GM13977 (cell line): ENCODE data around the gene DGKE.

Experiments
- DNase-seq: peaks from one replicate; pipeline ENCODE4 v3.0.0; 2012; ENCODE audit warnings: low spot score
- in situ Hi-C: fragments of 300-500 bp; cut with MboI; formaldehyde crosslinking; loops from one replicate; pipeline ENCODE4 v1.12.0; 2022; ENCODE audit warnings: low sequenced_read_pairs, low pct_unique_long_range_greater_than_20kb, mixed read lengths, inconsistent platforms; ENCODE audit not compliant: unreplicated experiment
- TF ChIP-seq, protein P1 (sequence below): IDR thresholded peaks from 2 replicates; pipeline ENCODE4 v1.5.1; 2012; ENCODE audit warnings: mild to moderate bottlenecking, control low read depth; ENCODE audit not compliant: insufficient read depth; ENCODE audit errors: extremely low read depth, missing control alignments

DGKE gene

DNA sequence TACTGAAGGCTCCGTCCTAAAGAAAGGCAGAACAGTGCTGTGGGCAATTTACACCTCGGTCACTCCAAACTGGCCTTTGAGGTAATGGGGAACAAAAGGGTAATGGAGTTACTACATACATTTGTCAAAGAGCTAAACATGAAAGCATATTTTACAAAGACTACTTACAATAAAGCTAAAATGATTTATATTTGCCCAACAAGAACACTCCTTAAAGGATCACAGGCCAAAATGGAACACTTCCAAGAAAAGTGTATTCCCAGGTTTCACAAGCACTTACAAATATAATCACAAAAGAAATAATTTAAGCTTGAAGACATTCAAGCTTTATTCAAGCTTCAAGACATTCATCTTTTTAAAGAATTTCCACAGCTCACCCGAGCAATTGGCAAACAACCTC, 29.5 kb upstream of the DGKE start:
- DNase-seq, result no peak
- TF ChIP-seq, protein P1, sequence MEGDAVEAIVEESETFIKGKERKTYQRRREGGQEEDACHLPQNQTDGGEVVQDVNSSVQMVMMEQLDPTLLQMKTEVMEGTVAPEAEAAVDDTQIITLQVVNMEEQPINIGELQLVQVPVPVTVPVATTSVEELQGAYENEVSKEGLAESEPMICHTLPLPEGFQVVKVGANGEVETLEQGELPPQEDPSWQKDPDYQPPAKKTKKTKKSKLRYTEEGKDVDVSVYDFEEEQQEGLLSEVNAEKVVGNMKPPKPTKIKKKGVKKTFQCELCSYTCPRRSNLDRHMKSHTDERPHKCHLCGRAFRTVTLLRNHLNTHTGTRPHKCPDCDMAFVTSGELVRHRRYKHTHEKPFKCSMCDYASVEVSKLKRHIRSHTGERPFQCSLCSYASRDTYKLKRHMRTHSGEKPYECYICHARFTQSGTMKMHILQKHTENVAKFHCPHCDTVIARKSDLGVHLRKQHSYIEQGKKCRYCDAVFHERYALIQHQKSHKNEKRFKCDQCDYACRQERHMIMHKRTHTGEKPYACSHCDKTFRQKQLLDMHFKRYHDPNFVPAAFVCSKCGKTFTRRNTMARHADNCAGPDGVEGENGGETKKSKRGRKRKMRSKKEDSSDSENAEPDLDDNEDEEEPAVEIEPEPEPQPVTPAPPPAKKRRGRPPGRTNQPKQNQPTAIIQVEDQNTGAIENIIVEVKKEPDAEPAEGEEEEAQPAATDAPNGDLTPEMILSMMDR, result no peak
- in situ Hi-C loops, result no loop called here

DNA sequence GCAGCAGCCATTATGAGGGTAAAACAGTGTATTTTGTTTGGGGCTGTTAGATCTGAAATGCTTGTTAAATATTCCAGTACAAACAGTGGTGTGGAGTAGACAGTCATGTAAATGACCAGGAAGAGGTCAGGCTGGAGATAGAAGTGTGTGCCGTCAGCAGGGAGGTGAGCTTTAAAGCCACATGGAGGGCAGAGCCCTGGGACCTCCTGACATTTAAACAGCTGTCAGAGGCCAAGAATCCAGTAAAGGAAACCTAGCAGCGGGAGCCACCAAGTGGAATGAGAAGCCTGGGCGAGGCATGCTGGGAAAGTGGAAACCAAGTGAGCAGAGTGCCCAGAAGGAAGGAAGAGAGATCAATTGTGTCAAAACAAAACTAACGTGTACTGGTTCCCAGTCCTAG, 27.0 kb upstream of the DGKE start:
- TF ChIP-seq, protein P1, result no peak
- no peak for DNase-seq
- in situ Hi-C loops, result no loop called here

DNA sequence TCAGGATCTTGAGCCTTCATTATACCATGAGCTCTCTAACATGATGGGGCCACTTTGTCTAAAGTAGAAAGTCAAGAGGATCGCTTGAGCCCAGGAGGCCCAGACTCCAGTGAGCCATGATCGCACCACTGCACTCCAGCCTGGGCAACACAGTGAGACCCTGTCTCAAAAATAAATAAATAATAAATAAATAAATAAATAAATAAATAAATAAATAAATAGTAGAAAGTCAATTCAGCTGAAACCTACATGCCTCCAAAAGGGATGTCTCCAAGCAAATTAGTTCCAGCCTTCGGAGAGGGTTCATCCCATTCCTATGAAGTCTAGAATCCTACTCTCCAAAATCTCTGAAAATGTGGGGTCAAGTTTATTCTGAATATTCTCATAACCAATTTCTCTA, 26.2 kb upstream of the DGKE start:
- in situ Hi-C loops, result no loop called here
- DNase-seq, result no peak
- TF ChIP-seq, protein P1, result no peak

DNA sequence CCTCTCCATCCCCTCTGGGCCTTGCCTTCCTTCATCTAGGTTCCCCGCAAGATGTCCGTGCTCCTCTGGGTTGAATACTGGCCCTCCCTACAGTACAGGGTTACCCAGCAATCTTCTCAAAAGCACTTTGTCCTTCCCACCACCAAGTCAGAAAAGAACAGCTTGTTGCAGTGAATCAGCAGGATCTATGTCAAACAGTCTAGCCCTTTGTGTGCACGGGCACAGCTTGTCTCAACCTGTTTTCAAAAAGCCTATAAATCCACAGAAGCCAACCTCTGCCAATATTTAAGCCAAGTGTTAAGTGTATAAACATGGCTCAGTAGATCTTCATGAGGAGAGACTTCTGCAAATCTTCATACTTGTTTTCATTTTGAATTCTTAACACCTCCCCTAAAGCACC, 25.4 kb upstream of the DGKE start:
- TF ChIP-seq, protein P1, result no peak
- DNase-seq, result no peak
- in situ Hi-C loops, result no loop called here

DNA sequence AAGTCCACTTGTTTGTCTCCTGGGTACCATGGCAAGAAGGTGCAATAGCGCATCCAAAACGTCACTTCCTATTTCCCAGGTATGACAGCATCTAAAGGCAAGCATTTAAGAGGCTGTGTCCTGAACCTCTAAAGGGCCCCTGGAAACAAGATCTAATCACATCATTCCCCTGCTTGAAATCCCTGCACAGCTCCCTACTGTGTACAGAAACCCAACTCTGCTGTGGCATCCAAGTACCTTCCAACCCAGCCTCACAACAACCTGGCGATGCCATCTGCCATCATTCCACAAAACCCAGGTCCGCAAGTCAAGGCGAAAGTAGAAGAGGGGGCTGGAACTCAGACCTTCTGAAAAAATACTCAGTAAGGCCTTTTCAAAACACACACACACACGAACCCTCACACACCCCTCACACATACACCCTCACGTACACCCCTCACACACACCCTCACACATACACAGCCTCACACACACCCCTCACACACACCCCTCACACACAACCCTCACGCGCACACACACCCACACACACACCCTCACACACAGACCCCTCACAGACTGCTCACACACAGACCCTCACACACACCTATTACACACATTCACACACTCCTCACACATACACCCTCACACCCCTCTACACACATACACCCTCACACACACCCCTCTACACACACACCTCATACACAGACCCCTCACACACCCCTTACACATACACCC, 24.7 kb upstream of the DGKE start:
- TF ChIP-seq, protein P1, result no peak
- in situ Hi-C loops, result no loop called here
- DNase-seq, result no peak

DNA sequence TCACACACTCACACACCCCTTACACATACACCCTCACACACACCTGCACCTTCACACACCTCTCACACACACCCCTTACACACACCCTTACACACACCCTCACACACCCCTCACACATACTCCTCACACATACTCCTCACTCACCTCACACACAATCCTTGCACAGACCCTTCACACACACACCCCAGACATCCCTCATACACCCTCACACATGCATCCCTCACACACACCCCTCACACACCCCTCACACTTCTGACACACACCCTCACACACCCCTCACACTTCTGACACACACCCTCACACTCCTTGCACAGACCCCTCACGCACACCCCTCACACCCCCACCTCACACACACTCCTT, 24.2 kb upstream of the DGKE start:
- TF ChIP-seq, protein P1, result no peak
- DNase-seq, result no peak
- in situ Hi-C loops, result no loop called here
